K562 (cell line): ENCODE data around the gene ATP13A2. TPM values are rescaled to one million over a fixed set of nuclear protein-coding genes. Genes with fewer than 3 reads are reported as not detected.
A peak's percentile ranks its signal among the peaks of the same experiment; 100 is the strongest.

Experiments
- ATAC-seq: fragments of 200-7000 bp; cut with Tn5 transposase; 3 replicates; pipeline ENCODE4 v1.9.1; 2020; ENCODE audit warnings: moderate library complexity
- BruUV-seq: library from RNA; stranded (reverse); fragments of 400-500 nt; replicated peaks from 2 replicates; lab custom pipeline; 2021; lab: Mats Ljungman, UMichigan
- CTCF ChIA-PET: fragments of 300-600 bp; formaldehyde crosslinking; extraction: SDS; loops from one replicate; lab custom pipeline; 2021; ENCODE audit warnings: low intra/inter-chr PET ratio; lab: Yijun Ruan, JAX
- POLR2A ChIA-PET: fragments of 300-600, 350-650 bp; sonication (Branson Sonifier 250); formaldehyde crosslinking; extraction: SDS; loops from one replicate; lab custom pipeline; 2021; ENCODE audit warnings: antibody characterized with exemption, inconsistent platforms; lab: Yijun Ruan, JAX
- DNase-seq, 4 experiments: peaks; one replicate each; pipeline versions ENCODE4 v3.0.0 to v3.0.0-alpha.2; 2011 to 2018; ENCODE audit warnings: low spot score in 3 of 4, mixed read lengths in 3 of 4; ENCODE audit errors: extremely low read depth in 1 of 4
- FAIRE-seq: peaks from 2 replicates; lab custom pipeline; 2011; peaks lifted over from hg19 to GRCh38; lab: Jason Lieb, UNC
- H2AFZ ChIP-seq: 2 replicates; pipeline ENCODE4 v1.6.0; 2011; ENCODE audit warnings: low read depth, low read length, control low read depth, inconsistent platforms
- H3K27ac ChIP-seq: fragments of 200-600 bp; 3 replicates; pipeline ENCODE4 v1.8.0; 2011; ENCODE audit warnings: low read depth, mild to moderate bottlenecking, control low read depth, inconsistent platforms, low read length, moderate library complexity, mixed read lengths; ENCODE audit errors: extremely low read depth
- H3K27me3 ChIP-seq, 2 experiments: fragments of 300-600 bp in 1 of 2; 2 replicates in 1 of 2; 3 replicates in 1 of 2; pipeline versions ENCODE4 v1.6.0 to v1.8.0; 2011; ENCODE audit warnings: inconsistent platforms in 2 of 2, low read length in 2 of 2, mild to moderate bottlenecking in 1 of 2, mixed read lengths in 1 of 2, moderate library complexity in 1 of 2; ENCODE audit not compliant: control insufficient read depth in 2 of 2, insufficient read depth in 2 of 2
- H3K36me3 ChIP-seq: fragments of 300-600 bp; 3 replicates; pipeline ENCODE4 v1.8.0; 2011; ENCODE audit warnings: mild to moderate bottlenecking, low read length, inconsistent platforms; ENCODE audit not compliant: control insufficient read depth, insufficient read depth
- H3K4me1 ChIP-seq, 2 experiments: fragments of 200-600 bp in 1 of 2; replicated peaks in 1 of 2; 2 replicates in 1 of 2; 3 replicates in 1 of 2; pipeline versions ENCODE4 v1.5.1 to v1.8.0; 2011; ENCODE audit warnings: inconsistent platforms in 2 of 2, low read length in 2 of 2, mild to moderate bottlenecking in 1 of 2, mixed read lengths in 1 of 2, moderate library complexity in 1 of 2; ENCODE audit not compliant: control insufficient read depth in 2 of 2, insufficient read depth in 2 of 2
- H3K4me2 ChIP-seq: 2 replicates; pipeline ENCODE4 v1.6.1; 2011; ENCODE audit warnings: low read length, control low read depth, inconsistent platforms, mixed read lengths; ENCODE audit not compliant: insufficient read depth
- H3K4me3 ChIP-seq: fragments of 200-600 bp; sonication (generic), shearing (Covaris generic); 2 replicates; pipeline ENCODE4 v1.5.1; 2016; ENCODE audit warnings: control low read depth, inconsistent platforms
- H3K79me2 ChIP-seq: fragments of 200-600 bp; 3 replicates; pipeline ENCODE4 v1.8.0; 2011; ENCODE audit warnings: low read length, inconsistent platforms; ENCODE audit not compliant: control insufficient read depth, insufficient read depth
- H3K9ac ChIP-seq, 2 experiments: 2 replicates each; pipeline versions ENCODE4 v1.6.0 to v1.6.1; 2011; ENCODE audit warnings: low read depth in 2 of 2, low read length in 2 of 2, control low read depth in 1 of 2, inconsistent platforms in 1 of 2, mild to moderate bottlenecking in 1 of 2, mixed read lengths in 1 of 2; ENCODE audit not compliant: insufficient read depth in 1 of 2
- H3K9me1 ChIP-seq: one replicate; pipeline ENCODE4 v1.6.0; 2011; ENCODE audit warnings: inconsistent platforms, mild to moderate bottlenecking, low read length, moderate library complexity; ENCODE audit not compliant: control insufficient read depth, insufficient read depth
- H3K9me3 ChIP-seq: replicated peaks from 2 replicates; pipeline ENCODE4 v1.5.1; 2011; ENCODE audit warnings: low read depth, low read length, inconsistent platforms; ENCODE audit not compliant: control insufficient read depth, insufficient read depth
- H4K20me1 ChIP-seq: replicated peaks from 2 replicates; pipeline ENCODE4 v1.6.1; 2011; ENCODE audit warnings: low read length, inconsistent platforms, mixed read lengths; ENCODE audit not compliant: control insufficient read depth, insufficient read depth
- POLR2H ChIP-seq: IDR thresholded peaks from 2 replicates; pipeline ENCODE4 v1.6.1; 2016; ENCODE audit warnings: missing genetic modification characterization, low read depth, mild to moderate bottlenecking, control low read depth, missing compliant biosample characterization, moderate library complexity
- TRIM24 ChIP-seq, 2 experiments: fragments of 450-650 bp; IDR thresholded peaks; 2 replicates each; pipeline ENCODE4 v1.6.1; 2016
- XRCC4 ChIP-seq: IDR thresholded peaks from one replicate; pipeline ENCODE4 v1.6.1; 2011; ENCODE audit not compliant: insufficient read depth, insufficient read length; ENCODE audit errors: extremely low read depth
- ZNF778 ChIP-seq: fragments of 450-650 bp; formaldehyde crosslinking; IDR thresholded peaks from 2 replicates; pipeline ENCODE4 v1.4.0; 2020; ENCODE audit warnings: mild to moderate bottlenecking, moderate library complexity
- WGBS: fragments of 100-300 bp; shearing (Covaris generic); methylation state at CpG from one replicate; pipeline ENCODE4 v1.1.6; 2016; ENCODE audit warnings: low coverage, mixed read lengths; ENCODE audit not compliant: insufficient coverage; ENCODE audit errors: missing lambda C conversion rate; 5-methylcytosine and 5-hydroxymethylcytosine counted together
- in situ Hi-C: fragments of 300-500 bp; cut with MboI; formaldehyde crosslinking; loops from 4 replicates; pipeline ENCODE4 v1.15.0; 2018; ENCODE audit warnings: inconsistent platforms, mixed read lengths
- intact Hi-C: fragments of 100-400 bp; cut with micrococcal nuclease; formaldehyde crosslinking; loops from 2 replicates; pipeline ENCODE4 v1.14.2; 2022
- polyA plus RNA-seq, 8 experiments: library from polyadenylated mRNA; depleted of rRNA in 4 of 8; stranded (reverse) in 5 of 8; unstranded in 3 of 8; fragments of >200 nt; fragmentation: Nextera tagmentation in 2 of 8; fragmentation: Illumina TruSeq in 1 of 8; extraction: Ambion mirVana in 2 of 8; extraction: Trizol in 1 of 8; gene quantifications; 2 replicates each; pipeline versions ENCODE4 v1.2.1 to v1.2.3, GENCODE V29; 2011 to 2014; ENCODE audit warnings: inconsistent platforms in 1 of 8, missing spikeins in 1 of 8
- total RNA-seq, 7 experiments: library from RNA; depleted of rRNA in 6 of 7; stranded (reverse); fragments of >200 nt in 6 of 7; fragmentation: Illumina TruSeq in 2 of 7; extraction: Trizol in 2 of 7; gene quantifications; 2 replicates each; pipeline versions ENCODE4 v1.2.1 to v1.2.3, GENCODE V29; 2011 to 2021; ENCODE audit warnings: low replicate concordance in 1 of 7

Gene ATP13A2
- total and polyA plus RNA-seq, 9 of the 15 experiments (the other 6 are each of a cell fraction or from before 2014, with no cell fraction given) = 0.36 to 56.3 (median 16.3) TPM

DNA sequence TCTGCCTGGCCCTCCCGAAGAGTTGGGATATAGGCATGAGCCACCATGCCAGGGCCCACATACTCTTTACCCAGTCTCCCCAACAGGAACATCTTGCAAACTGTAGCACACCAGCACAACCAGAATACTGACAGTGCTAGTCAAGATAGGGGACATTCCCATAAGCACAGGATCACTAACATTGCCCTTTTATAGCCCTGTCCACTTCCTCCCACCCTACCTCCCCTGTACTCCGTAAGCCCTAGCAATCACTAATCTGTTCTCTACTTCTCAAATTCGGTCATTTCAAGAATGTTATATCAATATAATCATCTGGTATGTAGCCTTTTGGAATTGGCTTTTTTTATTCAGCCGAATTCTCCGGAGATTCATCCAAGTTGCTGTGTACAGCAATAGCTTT is 36.2 kb upstream of the ATP13A2 start:
- BruUV-seq = no TSS peak
- FAIRE-seq (no peak), DNase-seq (no peak), ATAC-seq (peak; percentile 56)
- 86% methylated on average over 5 of the region's 5 CpGs for WGBS
- H3K9me3 ChIP-seq = no peaks in the 10 kb centered on the region
- intact Hi-C loops (loop anchor here (2.0 kb wide), 1 partner anchor 97 kb away; no protein-coding TSS in a partner anchor), in situ Hi-C loops (loop anchor here (25.0 kb wide), 1 partner anchor 461 kb away; no protein-coding TSS in a partner anchor)
- no peaks in the 10 kb centered on the region for H3K27me3 ChIP-seq
- no peak overlapping the region for H3K4me2 ChIP-seq
- peaks cover 0 to 10% of the 10 kb centered on the region in 2 experiments; a peak in 2 of 5 replicates for H3K4me1 ChIP-seq
- TF ChIP-seq XRCC4 (no peak), ZNF778 (CRISPR knock-in tag) (no peak)
- POLR2A ChIA-PET = interaction anchor here (1.0 to 1.9 kb wide), 3 partner anchors 14 to 143 kb away, joined by 3 to 6 read pairs (median 6); no protein-coding TSS in a partner anchor
- peaks cover 75% of the 10 kb centered on the region for H3K79me2 ChIP-seq
- no peak overlapping the region for H3K9ac ChIP-seq
- H4K20me1 ChIP-seq = 0 out of 2 replicates have a peak, but pooled peaks cover 3% of the 10 kb centered on the region
- no peaks in the 10 kb centered on the region for H3K9me1 ChIP-seq
- CTCF ChIA-PET = no interaction called here
- no peak overlapping the region for H3K27ac ChIP-seq
- no peak overlapping the region for H2AFZ ChIP-seq
- peaks cover 75% of the 10 kb centered on the region for H3K36me3 ChIP-seq
- no peak overlapping the region for H3K4me3 ChIP-seq

DNA sequence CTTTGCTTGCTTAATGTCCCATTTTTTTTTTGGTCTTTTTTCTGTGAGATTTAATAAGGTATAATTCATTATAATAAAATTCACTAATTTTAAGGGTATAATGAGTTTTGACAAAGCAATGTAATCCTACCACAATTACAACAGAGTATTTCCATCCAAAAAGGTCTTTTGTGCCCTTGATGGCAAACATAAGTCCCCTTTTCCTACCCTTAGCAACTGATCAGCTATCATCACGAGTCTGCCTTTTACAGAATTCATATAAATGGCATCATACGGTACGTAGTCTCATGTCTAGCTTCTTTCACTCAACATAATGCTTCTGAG is 34.6 kb upstream of the ATP13A2 start:
- ChIA-PET POLR2A (interaction anchor here (0.7 to 2.5 kb wide), 6 partner anchors 10 to 425 kb away, joined by 3 to 8 read pairs (median 4); no protein-coding TSS in a partner anchor), CTCF (interaction anchor here (1.3 to 2.6 kb wide), 4 partner anchors 82 to 425 kb away, joined by 3 to 34 read pairs (median 13); no protein-coding TSS in a partner anchor)
- Histone ChIP-seq H3K4me2 (no peak overlapping the region), H3K9me1 (no peaks in the 10 kb centered on the region), H3K36me3 (peaks cover 78% of the 10 kb centered on the region), H4K20me1 (0 out of 2 replicates have a peak, but pooled peaks cover 3% of the 10 kb centered on the region), H3K4me1 (no peaks in the 10 kb centered on the region; a peak in 2 of 5 replicates), H3K9ac (no peak overlapping the region), H3K4me3 (no peak overlapping the region), H2AFZ (no peak overlapping the region), H3K79me2 (peaks cover 59% of the 10 kb centered on the region), H3K27ac (no peak overlapping the region), H3K9me3 (no peaks in the 10 kb centered on the region), H3K27me3 (no peaks in the 10 kb centered on the region)
- WGBS = 64% methylated on average over 3 of the region's 3 CpGs
- no TSS peak for BruUV-seq
- DNase-seq (no peak), ATAC-seq (peak; percentile 17; the same call in 1 of the 3 replicates), FAIRE-seq (no peak)
- TF ChIP-seq POLR2H (tag) (peak; percentile 53; the same call in 1 of the 2 replicates), TRIM24 (IDR thresholded peaks at IDR 0.05) (no peak)
- in situ Hi-C loops (loop anchor here (25.0 kb wide), 1 partner anchor 459 kb away; no protein-coding TSS in a partner anchor), intact Hi-C loops (loop anchor here (1.0 to 2.0 kb wide), 2 partner anchors 95 to 425 kb away; no protein-coding TSS in a partner anchor)
